Gastrocnemius medialis (tissue), 4 donors: Measurements from ENCODE around the gene NPFF. TPM values are rescaled to one million over a fixed set of nuclear protein-coding genes. Genes with fewer than 3 reads are reported as not detected.

Experiments used
- ATAC-seq, 2 donors: fragments of 150-250 bp; one replicate each; pipeline ENCODE4 v1.9.1; 2016
- DNase-seq, 2 donors: peaks; one replicate each; pipeline ENCODE4 v3.0.0-alpha.2; 2019
- H3K27ac ChIP-seq, 4 donors: fragments of 200-600 bp; sonication (generic); 1 replicate in 1 of 4; 2 replicates in 3 of 4; pipeline ENCODE4 v1.5.1; 2016 to 2018; ENCODE audit warnings: mild to moderate bottlenecking in 2 of 4, moderate library complexity in 1 of 4
- H3K27me3 ChIP-seq, 3 donors: fragments of 200-600 bp; sonication (generic) in 2 of 3; 1 replicate in 1 of 3; 2 replicates in 2 of 3; pipeline versions ENCODE4 v1.5.1 to v1.6.0; 2016 to 2019; ENCODE audit warnings: mild to moderate bottlenecking in 1 of 3, moderate library complexity in 1 of 3
- H3K36me3 ChIP-seq, 2 donors: fragments of 200-600 bp; sonication (generic) in 1 of 2; one replicate each; pipeline ENCODE4 v1.5.1; 2017 to 2018
- H3K4me1 ChIP-seq, 2 donors: fragments of 200-600 bp; sonication (generic) in 1 of 2; one replicate each; pipeline ENCODE4 v1.5.1; 2016 to 2017; ENCODE audit warnings: mild to moderate bottlenecking in 2 of 2
- H3K4me3 ChIP-seq, 4 donors: fragments of 200-600 bp; sonication (generic) in 3 of 4; 1 replicate in 1 of 4; 2 replicates in 3 of 4; pipeline ENCODE4 v1.5.1; 2016 to 2019; ENCODE audit warnings: mild to moderate bottlenecking in 2 of 4
- H3K9me3 ChIP-seq, 3 donors: fragments of 200-600 bp; sonication (generic) in 2 of 3; 1 replicate in 1 of 3; 2 replicates in 2 of 3; pipeline ENCODE4 v1.5.1; 2016 to 2019
- POLR2A ChIP-seq, 2 donors: fragments of 450-650 bp; IDR thresholded peaks; one replicate each; pipeline ENCODE4 v1.6.1; 2017; ENCODE audit warnings: antibody characterized with exemption in 2 of 2, mild to moderate bottlenecking in 2 of 2, moderate library complexity in 2 of 2
- in situ Hi-C, 4 donors: fragments of 200-750 bp; cut with MboI; loops; one replicate each; pipeline versions ENCODE4 v1.15.0 to v1.8.0; 2017; ENCODE audit warnings: low sequenced_read_pairs in 4 of 4
- intact Hi-C: fragments of 100-400 bp; cut with DNase I; formaldehyde crosslinking; loops from one replicate; pipeline ENCODE4 v1.15.1; 2023; ENCODE audit warnings: low total_unique reads
- total RNA-seq, 4 donors: library from RNA; depleted of rRNA; stranded (reverse); fragments of >200 nt; gene quantifications; one replicate each; pipeline versions ENCODE4 v1.1.0 to v1.2.3, GENCODE V29; 2016
- TF ChIP-seq, protein P1 (sequence below), 5 experiments: fragments of 450-650 bp in 3 of 5; fragments of 200-600 bp in 2 of 5; sonication (generic) in 2 of 5; IDR thresholded peaks in 4 of 5; conservative IDR thresholded peaks in 1 of 5; 1 replicate in 4 of 5; 2 replicates in 1 of 5; pipeline ENCODE4 v1.5.1; 2016 to 2019; ENCODE audit warnings: antibody characterized with exemption in 5 of 5, mild to moderate bottlenecking in 3 of 5, moderate library complexity in 3 of 5

Gene NPFF
- total RNA-seq, 4 donors from 2014 or later = not detected

DNA sequence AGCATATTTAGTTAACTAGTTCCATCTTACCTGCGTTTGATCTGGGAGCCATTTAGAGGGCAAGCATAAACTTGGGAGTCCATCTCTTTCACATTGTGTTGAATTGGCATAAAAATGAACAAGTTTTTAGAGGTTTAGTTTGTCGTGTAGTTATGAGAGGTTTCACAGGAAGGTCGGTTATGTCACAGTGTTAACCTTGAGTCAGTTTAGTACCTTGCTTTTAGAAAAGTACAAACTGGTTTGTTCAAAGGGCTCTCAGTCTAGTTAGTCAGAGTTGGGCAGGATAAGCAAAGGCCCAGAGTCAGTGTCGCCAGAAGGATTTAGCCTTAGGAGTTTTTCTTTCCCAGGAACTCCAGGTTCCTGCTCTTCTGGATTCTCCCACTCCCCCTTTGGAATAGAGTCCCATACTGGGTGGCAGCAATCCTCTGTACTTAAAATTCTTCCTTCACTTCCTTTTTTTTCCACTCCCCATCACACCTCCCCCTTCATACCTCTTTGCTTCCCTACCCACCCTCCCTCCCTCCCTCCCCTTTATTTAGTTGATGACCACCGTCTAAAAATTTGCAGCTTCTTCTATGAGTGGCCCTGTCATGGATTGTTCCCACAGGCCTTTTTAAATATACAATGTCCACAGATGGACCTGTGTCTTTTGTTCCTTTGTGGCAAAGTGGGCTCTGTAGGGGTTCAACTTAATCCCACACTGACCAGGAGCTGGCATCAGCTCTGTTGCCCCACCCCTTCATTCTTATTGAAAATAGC lies 43.3 kb downstream of the NPFF start:
- Histone ChIP-seq H3K4me3 (no peak overlapping the region), H3K4me1 (peaks cover 89 to 92% of the 10 kb centered on the region in 2 donors), H3K27ac (peak overlapping the region; percentile 71 to 84 (median 78)), H3K9me3 (no peaks in the 10 kb centered on the region), H3K27me3 (no peaks in the 10 kb centered on the region), H3K36me3 (peaks cover 0 to 100% of the 10 kb centered on the region in 2 donors)
- ATAC-seq (no peak), DNase-seq (no peak)
- intact Hi-C loops = no loop called here
- in situ Hi-C loops = no loop called here
- TF ChIP-seq POLR2A (IDR thresholded peaks at IDR 0.05) = no peak
- TF ChIP-seq, protein P1, sequence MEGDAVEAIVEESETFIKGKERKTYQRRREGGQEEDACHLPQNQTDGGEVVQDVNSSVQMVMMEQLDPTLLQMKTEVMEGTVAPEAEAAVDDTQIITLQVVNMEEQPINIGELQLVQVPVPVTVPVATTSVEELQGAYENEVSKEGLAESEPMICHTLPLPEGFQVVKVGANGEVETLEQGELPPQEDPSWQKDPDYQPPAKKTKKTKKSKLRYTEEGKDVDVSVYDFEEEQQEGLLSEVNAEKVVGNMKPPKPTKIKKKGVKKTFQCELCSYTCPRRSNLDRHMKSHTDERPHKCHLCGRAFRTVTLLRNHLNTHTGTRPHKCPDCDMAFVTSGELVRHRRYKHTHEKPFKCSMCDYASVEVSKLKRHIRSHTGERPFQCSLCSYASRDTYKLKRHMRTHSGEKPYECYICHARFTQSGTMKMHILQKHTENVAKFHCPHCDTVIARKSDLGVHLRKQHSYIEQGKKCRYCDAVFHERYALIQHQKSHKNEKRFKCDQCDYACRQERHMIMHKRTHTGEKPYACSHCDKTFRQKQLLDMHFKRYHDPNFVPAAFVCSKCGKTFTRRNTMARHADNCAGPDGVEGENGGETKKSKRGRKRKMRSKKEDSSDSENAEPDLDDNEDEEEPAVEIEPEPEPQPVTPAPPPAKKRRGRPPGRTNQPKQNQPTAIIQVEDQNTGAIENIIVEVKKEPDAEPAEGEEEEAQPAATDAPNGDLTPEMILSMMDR (IDR thresholded peaks at IDR 0.05 in 4 of 5, conservative IDR thresholded peaks at IDR 0.05 in 1 of 5) = no peak

DNA sequence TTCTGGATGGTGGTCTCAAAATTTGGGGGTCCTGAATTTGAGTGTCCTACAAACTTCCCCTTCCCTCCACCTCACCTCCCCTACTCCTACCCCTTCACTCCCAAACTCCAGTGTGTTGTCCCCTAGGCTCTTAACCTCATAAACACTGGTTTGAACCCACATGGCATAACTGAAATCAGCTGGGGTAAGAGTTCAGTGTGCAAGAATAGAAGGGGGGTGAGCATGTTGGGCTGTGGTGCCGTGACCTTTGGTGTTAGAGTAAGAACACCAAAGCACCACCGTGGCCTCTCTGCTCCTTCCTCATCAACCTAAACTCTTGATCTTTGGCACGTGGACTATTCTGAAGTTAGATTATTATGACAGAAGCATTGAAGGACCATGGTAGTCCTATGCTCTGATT lies 44.3 kb downstream of the NPFF start:
- in situ Hi-C loops = no loop called here

DNA sequence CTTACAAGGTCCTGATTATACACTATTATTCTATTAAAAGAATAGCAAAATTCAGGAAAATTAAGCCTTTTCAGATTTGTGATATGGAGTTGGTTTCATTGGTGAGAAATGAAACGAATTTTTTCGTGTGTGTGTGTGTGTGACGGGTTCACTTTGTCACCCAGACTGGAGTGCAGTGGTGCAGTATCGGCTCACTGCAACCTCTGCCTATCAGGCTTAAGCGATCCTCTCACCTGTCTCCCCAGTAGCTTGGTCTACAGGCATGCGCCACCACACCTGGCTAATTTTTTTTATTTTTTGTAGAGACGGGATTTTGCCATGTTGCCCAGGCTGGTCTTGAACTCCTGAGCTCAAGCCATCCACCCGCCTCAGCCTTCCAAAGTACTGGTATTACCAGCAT lies 45.7 kb downstream of the NPFF start:
- peaks cover 3 to 100% of the 10 kb centered on the region in 2 donors for H3K36me3 ChIP-seq
- H3K9me3 ChIP-seq = no peaks in the 10 kb centered on the region
- DNase-seq (no peak), ATAC-seq (no peak)
- peak overlapping the region; percentile 71 to 84 (median 78) for H3K27ac ChIP-seq
- intact Hi-C loops (no loop called here), in situ Hi-C loops (no loop called here)
- no peaks in the 10 kb centered on the region for H3K27me3 ChIP-seq
- TF ChIP-seq, protein P1 (IDR thresholded peaks at IDR 0.05 in 4 of 5, conservative IDR thresholded peaks at IDR 0.05 in 1 of 5) = no peak
- TF ChIP-seq POLR2A (IDR thresholded peaks at IDR 0.05) = peak in 1 of 2 donors; percentile 4
- H3K4me1 ChIP-seq = peaks cover 66 to 77% of the 10 kb centered on the region in 2 donors
- H3K4me3 ChIP-seq = no peak overlapping the region

More for the DNA sequence above, 44.3 kb downstream of the NPFF start:
- intact Hi-C loops = no loop called here
- Histone ChIP-seq H3K36me3 (peaks cover 0 to 100% of the 10 kb centered on the region in 2 donors), H3K9me3 (no peaks in the 10 kb centered on the region), H3K27me3 (no peaks in the 10 kb centered on the region), H3K27ac (peak overlapping the region; percentile 71 to 84 (median 78)), H3K4me3 (no peak overlapping the region), H3K4me1 (peaks cover 79 to 90% of the 10 kb centered on the region in 2 donors)
- ATAC-seq (no peak), DNase-seq (peak in 1 of 2 donors; percentile 6)
- no peak for TF ChIP-seq POLR2A (IDR thresholded peaks at IDR 0.05)
- TF ChIP-seq, protein P1 (IDR thresholded peaks at IDR 0.05 in 4 of 5, conservative IDR thresholded peaks at IDR 0.05 in 1 of 5) = no peak

DNA sequence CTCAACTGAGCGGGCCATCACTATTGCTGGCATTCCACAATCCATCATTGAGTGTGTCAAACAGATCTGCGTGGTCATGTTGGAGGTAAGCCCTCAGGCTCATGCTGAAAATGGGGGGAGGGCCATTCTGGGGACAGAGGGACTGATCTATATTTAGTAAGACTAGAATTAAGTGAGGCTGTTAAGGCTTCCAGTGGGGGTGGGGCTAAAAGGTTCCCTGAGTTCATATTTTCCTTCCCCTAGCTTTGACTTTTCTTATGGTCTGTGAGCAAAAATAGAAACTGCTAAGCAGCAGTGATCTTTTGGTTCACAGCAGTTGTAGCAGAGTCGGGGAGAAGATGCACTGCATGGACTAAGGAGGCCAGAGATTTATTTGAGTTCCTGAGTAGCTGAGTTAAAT lies 46.2 kb downstream of the NPFF start:
- H3K36me3 ChIP-seq = peaks cover 3 to 100% of the 10 kb centered on the region in 2 donors
- ATAC-seq = peak; percentile 84 to 92
- H3K9me3 ChIP-seq = no peaks in the 10 kb centered on the region
- H3K27me3 ChIP-seq = no peaks in the 10 kb centered on the region
- no peak overlapping the region for H3K4me3 ChIP-seq
- peak overlapping the region; percentile 71 to 84 (median 78) for H3K27ac ChIP-seq
- H3K4me1 ChIP-seq = peaks cover 61 to 72% of the 10 kb centered on the region in 2 donors
- in situ Hi-C loops (no loop called here), intact Hi-C loops (no loop called here)
- peak; percentile 15 to 51 for TF ChIP-seq POLR2A (IDR thresholded peaks at IDR 0.05)
- TF ChIP-seq, protein P1 (IDR thresholded peaks at IDR 0.05 in 4 of 5, conservative IDR thresholded peaks at IDR 0.05 in 1 of 5) = no peak
- peak; percentile 59 to 87 for DNase-seq
